Small intestine (tissue), 16 donors: ENCODE measurements around the gene WDHD1. TPM values are rescaled to one million over a fixed set of nuclear protein-coding genes. Genes with fewer than 3 reads are reported as not detected.

Source experiments
- DNase-seq, 2 donors: peaks; one replicate each; pipeline versions ENCODE4 v3.0.0 to v3.0.0-alpha.2; 2013
- FAIRE-seq: peaks from 2 replicates; lab custom pipeline; 2012; peaks lifted over from hg19 to GRCh38; lab: Jason Lieb, UNC
- H3K27ac ChIP-seq, 3 donors: one replicate each; pipeline ENCODE4 v1.5.1; 2013; ENCODE audit warnings: low read length in 2 of 3, mild to moderate bottlenecking in 2 of 3, control low read depth in 1 of 3, inconsistent platforms in 1 of 3, low read depth in 1 of 3, moderate library complexity in 1 of 3
- H3K27me3 ChIP-seq, 3 donors: one replicate each; pipeline ENCODE4 v1.6.1; 2013; ENCODE audit warnings: low read length in 3 of 3, inconsistent platforms in 1 of 3; ENCODE audit not compliant: control insufficient read depth in 3 of 3, insufficient read depth in 3 of 3
- H3K36me3 ChIP-seq, 3 donors: one replicate each; pipeline ENCODE4 v1.6.1; 2013; ENCODE audit warnings: low read length in 3 of 3, inconsistent platforms in 1 of 3, low read depth in 1 of 3, mild to moderate bottlenecking in 1 of 3, moderate library complexity in 1 of 3; ENCODE audit not compliant: control insufficient read depth in 3 of 3, insufficient read depth in 2 of 3
- H3K4me1 ChIP-seq, 3 donors: one replicate each; pipeline ENCODE4 v1.6.1; 2013; ENCODE audit warnings: low read length in 2 of 3, inconsistent platforms in 1 of 3, low read depth in 1 of 3, mild to moderate bottlenecking in 1 of 3, moderate library complexity in 1 of 3; ENCODE audit not compliant: control insufficient read depth in 3 of 3, insufficient read depth in 2 of 3
- H3K4me3 ChIP-seq, 3 donors: one replicate each; pipeline ENCODE4 v1.5.1; 2013; ENCODE audit warnings: low read length in 3 of 3, control low read depth in 1 of 3, inconsistent platforms in 1 of 3, low read depth in 1 of 3, mild to moderate bottlenecking in 1 of 3, moderate library complexity in 1 of 3
- H3K9me3 ChIP-seq, 2 donors: one replicate each; pipeline ENCODE4 v1.6.1; 2013; ENCODE audit warnings: low read depth in 1 of 2, low read length in 1 of 2; ENCODE audit not compliant: control insufficient read depth in 2 of 2, insufficient read depth in 1 of 2
- WGBS, 3 donors: extraction: QIAGEN DNeasy Blood & Tissue Kit; methylation state at CpG; one replicate each; pipeline ENCODE4 v1.1.7; 2013; 5-methylcytosine and 5-hydroxymethylcytosine counted together
- long read RNA-seq, 10 donors: transcript quantifications; one replicate each; lab custom pipeline, GENCODE V29; 2026
- polyA plus RNA-seq, 4 donors: library from polyadenylated mRNA; stranded (reverse) in 3 of 4; unstranded in 1 of 4; fragments of 200-250 nt in 3 of 4; fragments of 120-200 nt in 1 of 4; gene quantifications; one replicate each; pipeline versions ENCODE4 v1.2.1 to v1.2.3, GENCODE V29; 2013
- donor health status: healthy with polysubstance abuse.
- donor health status: control.
- donor health status: control.
- donor health status: Bipolar disorder and iron deficiency.
- donor health status: healthy.

Gene WDHD1, protein sequence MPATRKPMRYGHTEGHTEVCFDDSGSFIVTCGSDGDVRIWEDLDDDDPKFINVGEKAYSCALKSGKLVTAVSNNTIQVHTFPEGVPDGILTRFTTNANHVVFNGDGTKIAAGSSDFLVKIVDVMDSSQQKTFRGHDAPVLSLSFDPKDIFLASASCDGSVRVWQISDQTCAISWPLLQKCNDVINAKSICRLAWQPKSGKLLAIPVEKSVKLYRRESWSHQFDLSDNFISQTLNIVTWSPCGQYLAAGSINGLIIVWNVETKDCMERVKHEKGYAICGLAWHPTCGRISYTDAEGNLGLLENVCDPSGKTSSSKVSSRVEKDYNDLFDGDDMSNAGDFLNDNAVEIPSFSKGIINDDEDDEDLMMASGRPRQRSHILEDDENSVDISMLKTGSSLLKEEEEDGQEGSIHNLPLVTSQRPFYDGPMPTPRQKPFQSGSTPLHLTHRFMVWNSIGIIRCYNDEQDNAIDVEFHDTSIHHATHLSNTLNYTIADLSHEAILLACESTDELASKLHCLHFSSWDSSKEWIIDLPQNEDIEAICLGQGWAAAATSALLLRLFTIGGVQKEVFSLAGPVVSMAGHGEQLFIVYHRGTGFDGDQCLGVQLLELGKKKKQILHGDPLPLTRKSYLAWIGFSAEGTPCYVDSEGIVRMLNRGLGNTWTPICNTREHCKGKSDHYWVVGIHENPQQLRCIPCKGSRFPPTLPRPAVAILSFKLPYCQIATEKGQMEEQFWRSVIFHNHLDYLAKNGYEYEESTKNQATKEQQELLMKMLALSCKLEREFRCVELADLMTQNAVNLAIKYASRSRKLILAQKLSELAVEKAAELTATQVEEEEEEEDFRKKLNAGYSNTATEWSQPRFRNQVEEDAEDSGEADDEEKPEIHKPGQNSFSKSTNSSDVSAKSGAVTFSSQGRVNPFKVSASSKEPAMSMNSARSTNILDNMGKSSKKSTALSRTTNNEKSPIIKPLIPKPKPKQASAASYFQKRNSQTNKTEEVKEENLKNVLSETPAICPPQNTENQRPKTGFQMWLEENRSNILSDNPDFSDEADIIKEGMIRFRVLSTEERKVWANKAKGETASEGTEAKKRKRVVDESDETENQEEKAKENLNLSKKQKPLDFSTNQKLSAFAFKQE
- polyA plus RNA-seq = 1 to 10 TPM in 2 of 4 donors, under 1 TPM in 2; 0.45 to 9.7 (median 2.0) TPM
- long read RNA-seq, donor 1 = 0 reads
- long read RNA-seq, donor 2 = 0 reads
- long read RNA-seq, donor 3, partial matches to known transcripts = 0 of 1 reads
- long read RNA-seq, donor 3, other reads (novel, unspliced or antisense) = 0 of 1 reads
- long read RNA-seq, donor 4, full-length matches to known transcripts = 1 of 1 reads
- long read RNA-seq, donor 4, partial matches to known transcripts = 0 of 1 reads
- long read RNA-seq, donor 4, other reads (novel, unspliced or antisense) = 0 of 1 reads
- long read RNA-seq, donor 5 = 0 reads
- long read RNA-seq, donor 6 = 0 reads
- long read RNA-seq, donor 7 = 0 reads
- long read RNA-seq, donor 8 = 0 reads
- long read RNA-seq, donor 9 = 0 reads
- long read RNA-seq, donor 10, partial matches to known transcripts = 0 of 1 reads
- long read RNA-seq, donor 10, other reads (novel, unspliced or antisense) = 0 of 1 reads

DNA sequence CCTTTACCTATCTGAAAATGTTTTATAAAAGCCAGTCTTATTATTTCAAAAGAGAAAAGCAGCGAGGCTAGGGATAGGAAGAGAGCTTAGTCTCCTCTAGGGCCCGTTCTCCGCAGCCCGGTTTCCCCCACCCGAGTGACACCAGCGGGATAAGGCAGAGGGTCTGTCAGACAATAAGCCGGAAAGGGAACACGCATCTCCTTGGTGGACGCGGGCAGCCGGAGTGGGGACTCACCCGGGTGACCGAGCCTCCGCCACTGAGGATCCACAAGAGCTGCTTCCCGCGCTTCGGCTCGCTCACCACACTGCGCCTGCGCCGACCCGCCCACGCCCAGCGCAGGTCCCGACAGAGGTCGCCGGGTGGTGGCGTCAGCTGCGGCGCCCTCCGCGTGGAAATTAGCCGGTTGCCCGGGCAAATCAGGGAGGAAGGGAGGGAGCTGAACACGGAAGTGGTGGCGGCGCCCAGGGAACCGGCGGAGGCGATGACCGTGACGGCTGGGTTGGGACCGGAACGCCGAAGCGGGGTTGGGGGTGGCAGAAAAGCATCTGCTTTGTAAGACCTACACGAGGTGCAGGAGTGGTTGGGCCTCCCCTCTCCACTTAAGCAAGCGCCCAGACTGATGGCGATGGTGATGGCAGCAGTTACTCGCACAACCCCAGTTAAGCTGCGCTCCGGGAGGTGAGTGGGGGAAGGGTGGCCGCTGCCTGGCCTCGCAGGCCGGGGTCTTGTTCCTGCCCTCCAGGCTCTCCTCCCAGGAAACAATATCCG is at the start of gene WDHD1, which contains the start of gene SOCS4:
WDHD1 (minus strand) TSS at position 307 of the 769 bp plus-strand sequence. CDS start 312 bp downstream, outside the sequence.
SOCS4 (plus strand) TSS at position 444 of the 769 bp plus-strand sequence. CDS start 15,806 bp downstream, outside the sequence.
- H3K27ac ChIP-seq = peak within 1 kb of the TSS; percentile 65 to 98 (median 85)
- no peaks in the 10 kb centered on the region for H3K27me3 ChIP-seq
- peak within 1 kb of the TSS; percentile 71 to 83 (median 82) for H3K4me3 ChIP-seq
- FAIRE-seq (no peak), DNase-seq (peak; percentile 94 to 98)
- no peaks in the 10 kb centered on the region for H3K36me3 ChIP-seq
- 0 to 1% (median 0%) methylated on average over 56 of the region's 56 CpGs for WGBS, 3 donors
- H3K9me3 ChIP-seq = no peaks in the 10 kb centered on the region
- H3K4me1 ChIP-seq = peaks cover 0 to 8% (median 4%) of the 10 kb centered on the region in 3 donors

DNA sequence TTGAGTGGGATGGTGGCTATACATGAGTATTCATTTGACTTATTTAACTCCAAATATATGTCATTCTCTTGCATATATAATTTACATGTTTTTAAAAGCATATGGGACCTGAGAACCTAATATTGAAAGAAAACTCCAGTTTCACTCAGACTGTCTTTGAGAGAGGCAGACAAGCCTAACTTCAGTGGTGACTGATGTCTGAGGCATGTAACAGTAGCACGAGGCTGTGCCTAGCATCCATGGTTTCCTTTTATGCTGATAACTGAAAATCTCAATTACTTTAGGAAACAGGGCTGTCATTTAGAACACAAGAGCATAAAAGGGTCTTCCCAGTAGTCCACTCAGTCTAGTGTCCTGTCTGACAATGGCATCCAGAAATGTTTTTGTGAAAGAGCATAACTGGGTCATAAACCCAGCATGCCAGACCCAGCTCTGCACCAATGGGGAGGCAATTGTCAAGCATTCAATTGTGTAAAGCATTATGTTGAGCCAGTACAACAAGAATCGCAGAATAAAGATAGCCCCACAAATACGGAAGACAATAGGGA is 48.8 kb upstream of the WDHD1 start:
- FAIRE-seq = no peak
- no peak for DNase-seq
- H3K4me3 ChIP-seq = no peak overlapping the region
- WGBS, 3 donors = 86 to 90% (median 87%) methylated on average over 3 of the region's 3 CpGs
- no peaks in the 10 kb centered on the region for H3K9me3 ChIP-seq
- H3K27ac ChIP-seq = peak overlapping the region in 1 of 3 donors; percentile 46
- no peaks in the 10 kb centered on the region for H3K36me3 ChIP-seq
- no peaks in the 10 kb centered on the region for H3K27me3 ChIP-seq
- peaks cover 0 to 20% (median 0%) of the 10 kb centered on the region in 3 donors for H3K4me1 ChIP-seq

DNA sequence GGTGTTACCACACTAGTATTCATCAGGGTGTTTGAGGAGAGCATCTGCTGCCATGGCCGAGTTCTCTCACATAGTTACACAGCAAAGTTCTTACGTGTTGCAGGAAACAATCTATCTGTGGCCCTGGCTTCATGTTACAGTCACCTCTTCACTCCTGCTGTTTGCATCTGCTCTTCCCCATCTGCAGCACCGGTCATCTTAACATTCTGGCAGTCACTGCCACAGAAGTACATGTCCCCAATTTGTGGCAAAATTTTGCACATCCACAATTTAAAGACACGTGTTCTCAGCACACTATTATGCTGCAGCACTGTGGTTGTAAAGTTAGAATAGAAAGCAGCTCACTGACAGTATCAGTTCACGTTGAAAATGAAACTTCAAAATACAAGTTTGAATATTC is 47.8 kb upstream of the WDHD1 start:
- DNase-seq (no peak), FAIRE-seq (no peak)
- H3K27me3 ChIP-seq = no peaks in the 10 kb centered on the region
- no peaks in the 10 kb centered on the region for H3K9me3 ChIP-seq
- WGBS, 3 donors = 20 to 30% (median 27%) methylated on average over 5 of the region's 5 CpGs
- peaks cover 0 to 20% (median 0%) of the 10 kb centered on the region in 3 donors for H3K4me1 ChIP-seq
- no peaks in the 10 kb centered on the region for H3K36me3 ChIP-seq
- H3K27ac ChIP-seq = peak overlapping the region in 1 of 3 donors; percentile 53
- H3K4me3 ChIP-seq = no peak overlapping the region

DNA sequence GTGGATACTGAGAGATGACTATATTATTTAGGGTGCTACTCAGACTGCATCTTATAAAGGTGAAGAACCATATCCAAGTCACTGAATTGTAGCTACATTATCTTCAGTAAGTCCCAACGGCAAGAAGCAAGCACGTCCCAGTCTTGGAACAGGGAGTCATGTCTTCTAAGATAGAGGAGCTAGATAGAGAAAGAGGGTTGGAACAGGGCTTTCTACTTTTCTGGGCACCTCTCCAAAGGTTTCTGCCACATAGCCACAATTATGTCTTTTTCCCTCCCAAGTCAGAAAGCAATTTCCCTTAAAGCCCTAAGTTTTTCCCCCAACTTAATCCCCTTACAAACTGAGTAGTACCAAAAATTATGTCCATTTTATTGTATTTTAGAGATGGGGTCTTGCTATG is 47.0 kb upstream of the WDHD1 start:
- FAIRE-seq = no peak
- no peaks in the 10 kb centered on the region for H3K27me3 ChIP-seq
- no peaks in the 10 kb centered on the region for H3K36me3 ChIP-seq
- H3K4me3 ChIP-seq = no peak overlapping the region
- H3K4me1 ChIP-seq = peaks cover 0 to 20% (median 0%) of the 10 kb centered on the region in 3 donors
- WGBS, 3 donors = 42 to 60% (median 48%) methylated on average over 2 of the region's 2 CpGs
- no peaks in the 10 kb centered on the region for H3K9me3 ChIP-seq
- no peak for DNase-seq
- no peak overlapping the region for H3K27ac ChIP-seq

DNA sequence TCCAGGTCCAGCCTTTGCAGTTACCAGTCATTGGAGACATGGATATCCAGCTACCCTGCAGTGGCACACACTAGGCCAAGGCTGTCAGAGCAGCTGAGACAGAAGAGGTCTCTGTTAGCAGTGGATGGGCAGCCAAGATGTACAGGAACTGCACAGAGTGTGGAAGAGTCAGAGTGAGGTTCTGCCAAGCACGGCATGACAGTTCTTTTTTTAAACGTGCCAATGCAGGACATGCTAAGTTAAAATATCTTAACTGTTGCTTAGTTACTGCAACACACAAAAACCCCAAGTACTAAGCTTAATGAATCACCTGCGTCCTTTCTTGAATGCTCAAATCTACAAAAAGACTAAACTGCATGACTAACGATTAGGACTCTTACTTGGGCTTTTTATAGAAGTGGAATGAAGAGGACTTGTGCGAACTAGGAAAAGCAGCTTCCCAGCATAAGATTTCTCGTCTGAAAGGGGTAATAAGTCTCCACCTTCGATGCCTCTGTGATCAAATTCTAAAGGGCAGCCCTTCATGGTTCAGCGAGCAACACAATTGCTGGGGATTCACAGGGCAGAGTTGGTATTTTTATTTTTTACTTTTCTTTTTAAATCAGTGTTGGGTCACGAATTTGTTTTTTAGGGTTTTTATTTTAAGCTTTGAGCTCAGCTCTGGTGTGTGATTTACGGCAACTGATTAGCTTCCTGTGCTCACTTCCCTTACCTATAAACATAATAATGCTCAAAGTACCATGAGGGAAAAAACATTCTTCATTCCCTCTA is 45.2 kb upstream of the WDHD1 start:
- peaks cover 0 to 8% (median 0%) of the 10 kb centered on the region in 3 donors for H3K4me1 ChIP-seq
- H3K9me3 ChIP-seq = no peaks in the 10 kb centered on the region
- no peak overlapping the region for H3K4me3 ChIP-seq
- 38 to 52% (median 42%) methylated on average over 10 of the region's 10 CpGs for WGBS, 3 donors
- FAIRE-seq = no peak
- H3K27me3 ChIP-seq = no peaks in the 10 kb centered on the region
- H3K36me3 ChIP-seq = peaks cover 0 to 3% (median 2%) of the 10 kb centered on the region in 3 donors
- DNase-seq = no peak
- peak overlapping the region in 1 of 3 donors; percentile 43 for H3K27ac ChIP-seq

DNA sequence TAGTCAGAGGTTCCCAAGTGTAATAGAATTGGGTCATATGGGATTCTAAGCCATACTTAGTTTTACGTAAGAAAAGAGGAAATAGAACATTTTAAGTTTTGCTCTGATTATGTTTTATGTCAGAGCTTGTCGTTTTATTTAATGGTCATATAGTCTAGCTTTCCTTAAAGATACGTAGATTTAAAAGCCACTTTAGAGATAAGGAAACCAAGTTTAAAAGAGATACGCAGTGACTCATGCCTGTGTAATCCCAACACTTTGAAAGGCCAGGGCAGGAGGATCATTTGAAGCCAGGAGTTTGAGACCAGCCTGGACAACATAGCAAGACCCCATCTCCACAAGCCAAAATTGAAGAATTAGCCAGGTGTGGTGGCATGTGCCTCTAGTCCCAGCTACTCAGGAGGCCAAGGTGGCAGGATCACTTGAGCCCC is 44.1 kb upstream of the WDHD1 start:
- peaks cover 0 to 5% (median 0%) of the 10 kb centered on the region in 3 donors for H3K4me1 ChIP-seq
- FAIRE-seq = no peak
- WGBS, 3 donors = 47 to 57% (median 56%) methylated on average over 4 of the region's 4 CpGs

More for the DNA sequence above, 44.1 kb upstream of the WDHD1 start:
- no peak overlapping the region for H3K4me3 ChIP-seq
- DNase-seq = no peak
- no peak overlapping the region for H3K27ac ChIP-seq
- H3K27me3 ChIP-seq = no peaks in the 10 kb centered on the region
- peaks cover 0 to 3% (median 2%) of the 10 kb centered on the region in 3 donors for H3K36me3 ChIP-seq
- no peaks in the 10 kb centered on the region for H3K9me3 ChIP-seq
